Right ventricle myocardium superior (tissue), 1 donor: ENCODE data around the gene MAN2B2. TPM values are rescaled to one million over a fixed set of nuclear protein-coding genes. Genes with fewer than 3 reads are reported as not detected.
"Not testable (repeated sequence)": the region's sequence is repeated elsewhere in the genome, so short reads cannot be mapped to it uniquely, and the experiment has no call there.

Source experiments
- ATAC-seq: fragments of 200-7000 bp; cut with Tn5 transposase; one replicate; pipeline ENCODE4 v1.9.1; 2020; ENCODE audit warnings: mild to moderate bottlenecking; ENCODE audit not compliant: poor library complexity
- DNase-seq: peaks from one replicate; pipeline ENCODE4 v3.0.0-alpha.2; 2020
- intact Hi-C: fragments of 100-400 bp; cut with DNase I; formaldehyde crosslinking; loops from one replicate; pipeline ENCODE4 v1.11.2; 2022
- total RNA-seq: library from RNA; stranded (reverse); fragmentation: NEBNext Ultra II Directional; extraction: Animal tissue kit (Norgen Biotek cat#: 25700); gene quantifications from one replicate; pipeline ENCODE4 v1.2.1, GENCODE V29; 2021
- donor health status: DM: no; HTN: yes; CAD: no; lungs with severe emphysema.

The MAN2B2 gene
- total RNA-seq, 1 donor from 2014 or later, result 17.3 TPM

GRCh38 chr4:6649216-6649615 is 74.2 kb downstream of the MAN2B2 start:
- DNase-seq, result no peak
- ATAC-seq, result no peak
- intact Hi-C loops, result no loop called here

GRCh38 chr4:6654211-6654610 is 79.2 kb downstream of the MAN2B2 start:
- DNase-seq, intact Hi-C loops, ATAC-seq: not testable (repeated sequence)

GRCh38 chr4:6655291-6655690 is 80.3 kb downstream of the MAN2B2 start:
- DNase-seq, ATAC-seq, intact Hi-C loops: not testable (repeated sequence)

- intact Hi-C loops, result no loop called here
- no peak for ATAC-seq
- DNase-seq, result no peak
Observed at GRCh38 chr4:6655924-6656323, 80.9 kb downstream of the MAN2B2 start.

- no peak for DNase-seq
- intact Hi-C loops, result no loop called here
- no peak for ATAC-seq
Observed at GRCh38 chr4:6657242-6658208, 82.5 kb downstream of the MAN2B2 start.

GRCh38 chr4:6658209-6658595 is 83.2 kb downstream of the MAN2B2 start:
- intact Hi-C loops, result no loop called here
- peak; percentile 31 for ATAC-seq
- no peak for DNase-seq

GRCh38 chr4:6658597-6659075 is 83.6 kb downstream of the MAN2B2 start:
- intact Hi-C loops, result no loop called here
- DNase-seq (peak; percentile 70), ATAC-seq (peak; percentile 85)

- DNase-seq (no peak), ATAC-seq (no peak)
- intact Hi-C loops, result no loop called here
Observed at GRCh38 chr4:6659897-6660296, 84.9 kb downstream of the MAN2B2 start.

- ATAC-seq (no peak), DNase-seq (no peak)
- intact Hi-C loops, result no loop called here
Observed at GRCh38 chr4:6660430-6660829, 85.4 kb downstream of the MAN2B2 start.

GRCh38 chr4:6662591-6662990 is 87.6 kb downstream of the MAN2B2 start:
- intact Hi-C loops, result no loop called here
- no peak for ATAC-seq
- DNase-seq, result no peak

GRCh38 chr4:6663596-6664393 is 88.8 kb downstream of the MAN2B2 start:
- intact Hi-C loops, result no loop called here
- DNase-seq (no peak), ATAC-seq (peak; percentile 38)

- ATAC-seq, result no peak
- intact Hi-C loops, result no loop called here
Observed at GRCh38 chr4:6665320-6665654, 90.3 kb downstream of the MAN2B2 start.

GRCh38 chr4:6668391-6668790 is 93.4 kb downstream of the MAN2B2 start:
- no peak for ATAC-seq
- DNase-seq, result no peak
- intact Hi-C loops, result no loop called here

More at GRCh38 chr4:6665320-6665654, 90.3 kb downstream of the MAN2B2 start:
- DNase-seq, result no peak

- ATAC-seq (no peak), DNase-seq (no peak)
- intact Hi-C loops, result no loop called here
Observed at GRCh38 chr4:6671648-6672047, 96.7 kb downstream of the MAN2B2 start.

- intact Hi-C loops, result no loop called here
- no peak for DNase-seq
- ATAC-seq, result no peak
Observed at GRCh38 chr4:6672131-6672530, 97.1 kb downstream of the MAN2B2 start.

- ATAC-seq, intact Hi-C loops: not testable (repeated sequence)
- DNase-seq, result peak; percentile 43
Observed at GRCh38 chr4:6672541-6673190, 97.7 kb downstream of the MAN2B2 start.
